T-cell (primary cell): Measurements from ENCODE around the gene COA7. TPM values are rescaled to one million over a fixed set of nuclear protein-coding genes. Genes with fewer than 3 reads are reported as not detected.
"Not testable (repeated sequence)": the region's sequence is repeated elsewhere in the genome, so short reads cannot be mapped to it uniquely, and the experiment has no call there.

Experiments used
- ATAC-seq, 4 experiments: fragments of 200-7000 bp in 3 of 4; fragments of 150-1000 bp in 1 of 4; cut with Tn5 transposase; replicated peaks in 1 of 4; 1 replicate in 3 of 4; 2 replicates in 1 of 4; pipeline ENCODE4 v1.10.0; 2021; ENCODE audit warnings: moderate library complexity in 3 of 4, mild to moderate bottlenecking in 2 of 4, moderate number of reproducible peaks in 1 of 4
- CTCF ChIA-PET, 2 donors: fragments of 300-600 bp; sonication (Branson Sonifier 250); formaldehyde crosslinking; loops; one replicate each; lab custom pipeline; 2022; ENCODE audit warnings: antibody characterized with exemption in 2 of 2; lab: Charles Lee
- POLR2A ChIA-PET, 2 donors: fragments of 300-600 bp; sonication (Branson Sonifier 250); formaldehyde crosslinking; loops; one replicate each; lab custom pipeline; 2022; ENCODE audit warnings: antibody characterized with exemption in 2 of 2; lab: Charles Lee
- DNase-seq, 35 experiments: peaks; one replicate each; pipeline versions ENCODE4 v3.0.0 to v3.0.0-alpha.2; 2013 to 2023
- H3K27ac ChIP-seq: one replicate; pipeline ENCODE4 v1.5.1; 2013; ENCODE audit warnings: low read length
- H3K27me3 ChIP-seq, 2 experiments: replicated peaks in 1 of 2; 1 replicate in 1 of 2; 2 replicates in 1 of 2; pipeline versions ENCODE4 v1.6.1 to v1.7.0; 2013; ENCODE audit warnings: low read length in 1 of 2, mixed read lengths in 1 of 2; ENCODE audit not compliant: control insufficient read depth in 2 of 2, insufficient read depth in 2 of 2; ENCODE audit errors: extremely low read depth in 1 of 2
- H3K36me3 ChIP-seq, 2 donors: 1 replicate in 1 of 2; 2 replicates in 1 of 2; pipeline versions ENCODE4 v1.6.1 to v1.7.0; 2013; ENCODE audit warnings: low read length in 1 of 2; ENCODE audit not compliant: control insufficient read depth in 2 of 2, insufficient read depth in 1 of 2; ENCODE audit errors: extremely low read depth in 1 of 2
- H3K4me1 ChIP-seq, 2 experiments: 1 replicate in 1 of 2; 2 replicates in 1 of 2; pipeline versions ENCODE4 v1.6.1 to v1.7.0; 2013; ENCODE audit warnings: low read length in 2 of 2, mixed read lengths in 1 of 2; ENCODE audit not compliant: insufficient read depth in 2 of 2, control insufficient read depth in 1 of 2; ENCODE audit errors: extremely low read depth in 1 of 2
- H3K4me3 ChIP-seq, 2 donors: 1 replicate in 1 of 2; 2 replicates in 1 of 2; pipeline versions ENCODE4 v1.5.1 to v1.7.0; 2013; ENCODE audit warnings: mild to moderate bottlenecking in 2 of 2, low read length in 1 of 2, moderate library complexity in 1 of 2; ENCODE audit not compliant: control insufficient read depth in 1 of 2; ENCODE audit errors: extremely low read depth in 1 of 2
- H3K9me3 ChIP-seq: 2 replicates; pipeline ENCODE4 v1.7.0; 2013
- H3K27ac Mint-ChIP-seq, 2 donors: one replicate each; pipeline ENCODE4 v1.8.0; 2020 to 2021; ENCODE audit warnings: mild to moderate bottlenecking in 2 of 2, mixed read lengths in 2 of 2
- H3K27me3 Mint-ChIP-seq, 2 donors: one replicate each; pipeline ENCODE4 v1.8.0; 2021 to 2022; ENCODE audit warnings: mixed read lengths in 2 of 2
- H3K36me3 Mint-ChIP-seq: one replicate; pipeline ENCODE4 v1.8.0; 2021; ENCODE audit warnings: mixed read lengths
- H3K4me1 Mint-ChIP-seq, 3 donors: one replicate each; pipeline ENCODE4 v1.8.0; 2020 to 2022; ENCODE audit warnings: mixed read lengths in 3 of 3, mild to moderate bottlenecking in 1 of 3
- H3K4me3 Mint-ChIP-seq, 3 donors: one replicate each; pipeline ENCODE4 v1.8.0; 2020 to 2022; ENCODE audit warnings: mild to moderate bottlenecking in 3 of 3, mixed read lengths in 3 of 3, moderate library complexity in 3 of 3
- H3K9me3 Mint-ChIP-seq, 3 donors: one replicate each; pipeline ENCODE4 v1.8.0; 2020 to 2022; ENCODE audit warnings: mixed read lengths in 3 of 3
- WGBS: methylation state at CpG from one replicate; pipeline ENCODE4 v1.1.5; 2013; ENCODE audit warnings: missing lambda C conversion rate; ENCODE audit not compliant: insufficient coverage; 5-methylcytosine and 5-hydroxymethylcytosine counted together
- total RNA-seq, 35 experiments: library from RNA in 6 of 35; stranded (reverse) in 6 of 35; fragments of 120-200 nt in 1 of 35; gene quantifications; one replicate each; pipeline versions ENCODE4 v1.2.1 to v1.2.4 and lab custom pipeline; 2013 to 2026

Gene COA7
- total RNA-seq, 5 donors from 2014 or later (not counting 1 experiment from before 2014, with no cell fraction given) = 3.2 to 4.8 (median 4.1) TPM

DNA sequence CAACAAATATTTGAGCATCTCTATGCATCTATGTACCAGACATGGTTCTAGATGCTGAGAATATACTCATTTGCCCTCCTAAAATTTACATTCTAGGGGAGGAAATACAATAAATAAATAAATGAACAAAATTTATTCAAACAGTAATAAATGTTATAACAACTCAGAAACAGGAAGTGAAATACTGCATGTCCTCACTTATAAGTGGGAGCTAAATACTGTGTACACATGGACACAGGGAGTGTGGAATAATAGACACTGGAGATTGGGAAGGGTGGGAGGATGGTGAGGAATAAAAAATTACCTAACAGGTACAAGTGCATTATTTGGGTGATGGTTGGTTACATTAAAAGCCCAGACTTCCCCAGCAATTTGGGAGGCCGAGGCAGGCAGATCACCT lies 4.3 kb downstream of the COA7 start:
- peaks cover 18% of the 10 kb centered on the region for H3K36me3 Mint-ChIP-seq
- Histone ChIP-seq H3K27ac (no peak overlapping the region), H3K36me3 (peaks cover 5 to 7% of the 10 kb centered on the region in 2 donors), H3K4me1 (peaks cover 6 to 13% of the 10 kb centered on the region in 2 experiments), H3K9me3 (no peaks in the 10 kb centered on the region), H3K27me3 (no peaks in the 10 kb centered on the region), H3K4me3 (no peak overlapping the region)
- 100% methylated on average over 1 of the region's 1 CpG for WGBS
- no peaks in the 10 kb centered on the region for H3K27me3 Mint-ChIP-seq
- DNase-seq (no peak), ATAC-seq (no peak)
- CTCF ChIA-PET = interaction anchor here in 1 of 2 donors (0.5 kb wide), 1 partner anchor 52 kb away, joined by 4 read pairs; no protein-coding TSS in a partner anchor
- no peaks in the 10 kb centered on the region for H3K9me3 Mint-ChIP-seq
- no peak overlapping the region for H3K4me3 Mint-ChIP-seq
- POLR2A ChIA-PET = no interaction called here
- H3K27ac Mint-ChIP-seq = no peak overlapping the region
- peaks cover 15 to 16% (median 16%) of the 10 kb centered on the region in 3 donors for H3K4me1 Mint-ChIP-seq

DNA sequence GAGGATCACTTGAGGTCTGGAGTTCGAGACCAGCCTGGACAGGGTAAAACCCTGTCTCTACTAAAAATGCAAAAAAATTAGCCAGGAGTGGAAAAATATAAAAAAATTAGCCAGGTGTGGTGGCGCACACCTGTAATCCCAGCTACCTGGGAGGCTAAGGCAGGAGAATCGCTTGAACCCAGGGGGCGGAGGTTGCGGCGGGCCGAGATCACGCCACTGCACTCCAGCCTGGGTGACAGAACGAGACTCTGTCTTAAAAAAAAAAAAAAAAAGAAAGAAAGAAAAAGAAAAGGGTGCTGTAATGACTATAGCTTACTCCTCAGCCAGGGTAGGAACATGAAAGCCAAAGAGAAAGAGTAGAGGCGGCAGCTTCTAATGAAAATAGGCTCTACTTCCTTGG lies 4.8 kb downstream of the COA7 start:
- peaks cover 10 to 11% (median 11%) of the 10 kb centered on the region in 3 donors for H3K4me1 Mint-ChIP-seq
- not testable (repeated sequence) for H3K4me3 Mint-ChIP-seq, H3K9me3 ChIP-seq, H3K4me3 ChIP-seq, H3K9me3 Mint-ChIP-seq, ATAC-seq, H3K27ac ChIP-seq, H3K27me3 Mint-ChIP-seq, H3K4me1 ChIP-seq, DNase-seq, H3K27ac Mint-ChIP-seq, H3K27me3 ChIP-seq, H3K36me3 ChIP-seq
- H3K36me3 Mint-ChIP-seq = peaks cover 18% of the 10 kb centered on the region
- WGBS = 100% methylated on average over 1 of the region's 10 CpGs
- ChIA-PET POLR2A (interaction anchor here in 1 of 2 donors (0.5 to 0.6 kb wide), 2 partner anchors 140 to 143 kb away, joined by 3 to 8 read pairs; partner anchors contain the start of gene TUT4), CTCF (interaction anchor here in 1 of 2 donors (0.5 kb wide), 1 partner anchor 52 kb away, joined by 4 read pairs; no protein-coding TSS in a partner anchor)

- ATAC-seq (no peak), DNase-seq (no peak)
- no peaks in the 10 kb centered on the region for H3K9me3 ChIP-seq
- ChIA-PET CTCF (no interaction called here), POLR2A (no interaction called here)
- peaks cover 7 to 8% of the 10 kb centered on the region in 2 donors for H3K36me3 ChIP-seq
- Mint-ChIP-seq H3K36me3 (peaks cover 18% of the 10 kb centered on the region), H3K9me3 (no peaks in the 10 kb centered on the region), H3K27me3 (no peaks in the 10 kb centered on the region), H3K4me1 (peaks cover 6 to 8% (median 8%) of the 10 kb centered on the region in 3 donors), H3K4me3 (no peak overlapping the region), H3K27ac (no peak overlapping the region)
- no peaks in the 10 kb centered on the region for H3K27me3 ChIP-seq
- H3K4me3 ChIP-seq = no peak overlapping the region
- no CpG with 5 or more reads among the region's 4 CpGs for WGBS
- no peak overlapping the region for H3K27ac ChIP-seq
- peaks cover 3 to 5% of the 10 kb centered on the region in 2 experiments for H3K4me1 ChIP-seq
Observed at GRCh38 chr1:52692697-52693096, 5.5 kb downstream of the COA7 start.

DNA sequence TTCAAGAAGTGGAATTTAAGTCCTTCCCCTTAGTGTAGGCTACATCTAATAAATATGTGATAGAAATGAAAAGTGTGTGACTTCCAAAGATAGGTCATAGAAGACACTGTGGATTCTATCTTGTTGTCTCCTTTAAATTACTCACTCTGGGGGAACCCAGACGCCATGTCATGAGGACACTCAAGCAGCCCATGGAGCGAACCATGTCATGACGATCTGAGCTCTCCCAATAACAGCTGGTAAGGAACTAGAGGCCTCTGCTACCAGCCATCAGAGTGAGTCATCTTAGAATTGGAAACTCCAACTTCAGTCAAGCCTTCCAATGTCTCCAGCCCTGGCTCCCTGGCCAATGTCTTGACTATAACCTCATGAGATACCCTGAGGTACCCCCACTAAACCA lies 6.3 kb downstream of the COA7 start:
- 91% methylated on average over 3 of the region's 3 CpGs for WGBS
- POLR2A ChIA-PET = no interaction called here

DNA sequence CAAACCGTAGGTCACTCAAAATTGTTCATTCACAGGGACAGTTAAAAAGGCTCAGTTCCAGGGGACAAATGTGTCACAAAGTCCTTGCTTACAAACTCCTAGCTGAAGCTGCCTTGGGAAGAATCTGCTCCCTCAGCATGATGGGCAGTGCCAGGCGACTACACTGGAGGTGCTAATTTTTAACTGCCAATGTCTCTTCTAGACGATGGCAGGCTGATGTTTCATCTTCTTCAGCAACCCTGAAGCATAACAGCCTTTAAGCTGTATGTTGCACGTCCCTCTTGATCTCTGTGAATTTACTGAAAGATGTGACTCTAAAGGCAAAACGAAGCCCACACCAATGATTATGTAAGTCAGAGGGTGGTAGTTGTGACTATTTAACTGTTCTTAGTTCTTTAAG lies 11.3 kb downstream of the COA7 start:
- WGBS = 90% methylated on average over 2 of the region's 5 CpGs
- Histone ChIP-seq H3K9me3 (no peaks in the 10 kb centered on the region), H3K4me3 (no peak overlapping the region), H3K4me1 (peaks cover 0 to 7% of the 10 kb centered on the region in 2 experiments), H3K27ac (peak overlapping the region; percentile 11), H3K36me3 (peaks cover 3 to 14% of the 10 kb centered on the region in 2 donors), H3K27me3 (no peaks in the 10 kb centered on the region)
- no peaks in the 10 kb centered on the region for H3K27me3 Mint-ChIP-seq
- CTCF ChIA-PET = interaction anchor here (0.6 to 2.4 kb wide), 12 partner anchors 9 to 534 kb away, joined by 3 to 10 read pairs (median 4); partner anchors contain the start of genes ORC1 (in 1 of the 2), PRPF38A (in 1 of the 2) and SHISAL2A (in 1 of the 2)
- no peaks in the 10 kb centered on the region for H3K9me3 Mint-ChIP-seq
- POLR2A ChIA-PET = interaction anchor here (0.5 to 0.6 kb wide), 3 partner anchors 42 to 557 kb away, joined by 4 to 7 read pairs (median 4); no protein-coding TSS in a partner anchor
- DNase-seq (no peak), ATAC-seq (no peak)
- H3K27ac Mint-ChIP-seq = peak overlapping the region in 1 of 2 donors; percentile 78
- peaks cover 18% of the 10 kb centered on the region for H3K36me3 Mint-ChIP-seq
- peaks cover 7 to 26% (median 10%) of the 10 kb centered on the region in 3 donors for H3K4me1 Mint-ChIP-seq
- no peak overlapping the region for H3K4me3 Mint-ChIP-seq

More for the DNA sequence above, 6.3 kb downstream of the COA7 start:
- no peak overlapping the region for H3K27ac ChIP-seq
- ATAC-seq = no peak
- DNase-seq = no peak
- H3K27me3 ChIP-seq = no peaks in the 10 kb centered on the region
- H3K27ac Mint-ChIP-seq = no peak overlapping the region
- peaks cover 22% of the 10 kb centered on the region for H3K36me3 Mint-ChIP-seq
- H3K36me3 ChIP-seq = peaks cover 7 to 17% of the 10 kb centered on the region in 2 donors
- H3K4me1 Mint-ChIP-seq = peaks cover 0 to 6% (median 1%) of the 10 kb centered on the region in 3 donors
- H3K9me3 Mint-ChIP-seq = no peaks in the 10 kb centered on the region
- H3K4me3 ChIP-seq = no peak overlapping the region
- CTCF ChIA-PET = no interaction called here
- H3K9me3 ChIP-seq = no peaks in the 10 kb centered on the region
- H3K27me3 Mint-ChIP-seq = no peaks in the 10 kb centered on the region
- no peak overlapping the region for H3K4me3 Mint-ChIP-seq
- no peaks in the 10 kb centered on the region for H3K4me1 ChIP-seq

- peaks cover 16% of the 10 kb centered on the region for H3K36me3 Mint-ChIP-seq
- ATAC-seq (peak; percentile 93 to 100 (median 96)), DNase-seq (peak; percentile 65 to 90 (median 77))
- not testable (repeated sequence) for H3K9me3 ChIP-seq, H3K4me3 Mint-ChIP-seq, H3K4me1 ChIP-seq, H3K4me3 ChIP-seq, H3K27me3 Mint-ChIP-seq, H3K27me3 ChIP-seq, H3K9me3 Mint-ChIP-seq
- peak overlapping the region; percentile 62 for H3K27ac ChIP-seq
- WGBS = 52% methylated on average over 12 of the region's 17 CpGs
- peaks cover 7 to 26% (median 10%) of the 10 kb centered on the region in 3 donors for H3K4me1 Mint-ChIP-seq
- CTCF ChIA-PET = interaction anchor here (0.6 to 2.4 kb wide), 16 partner anchors 9 to 533 kb away, joined by 3 to 10 read pairs (median 4); partner anchors contain the start of genes ORC1 (in 1 of the 2), PRPF38A (in 1 of the 2), SHISAL2A (in 1 of the 2) and TUT4 (in 1 of the 2)
- POLR2A ChIA-PET = interaction anchor here (0.5 to 0.6 kb wide), 2 partner anchors 41 to 49 kb away, joined by 3 to 7 read pairs; no protein-coding TSS in a partner anchor
- peak overlapping the region; percentile 78 to 80 for H3K27ac Mint-ChIP-seq
- peaks cover 0 to 14% of the 10 kb centered on the region in 2 donors for H3K36me3 ChIP-seq
Observed at GRCh38 chr1:52686261-52686751, 11.8 kb downstream of the COA7 start.
